Measurements from ENCODE around the gene UBL7. TPM values are rescaled to one million over a fixed set of nuclear protein-coding genes. Genes with fewer than 3 reads are reported as not detected.

UBL7 gene
- polyA plus RNA-seq, 1 donor from 2014 or later, result 70.7 TPM

Small RNA genes lying within 50 kb of the gene (small RNA-seq; reads per million reads assigned to genes)
- 0 to 2.8 (median 0.76) reads per million in 3 experiments for gene MIR6881
- 0 reads per million in 3 experiments for gene RF00591

Other genes with a start within 250 kb of the UBL7 start
- 1.4 TPM in 2 replicates for gene CCDC33, start 224.8 kb downstream of the UBL7 start, polyA plus RNA-seq
- not detected in 2 replicates for gene CYP11A1, start 93.5 kb downstream of the UBL7 start, polyA plus RNA-seq
- gene SEMA7A, start 27.2 kb downstream of the UBL7 start, polyA plus RNA-seq, result 28.8 and 31.7 TPM in 2 replicates
- gene ARID3B, start 80.1 kb upstream of the UBL7 start, polyA plus RNA-seq, result 11.2 and 12.8 TPM in 2 replicates
- gene CLK3, start 154.7 kb upstream of the UBL7 start, polyA plus RNA-seq, result 88.3 and 91.5 TPM in 2 replicates
- gene EDC3, start 234.9 kb upstream of the UBL7 start, polyA plus RNA-seq, result 12.9 and 15.9 TPM in 2 replicates

Measured in neural cell (in vitro differentiated cells).